Hepatocyte (in vitro differentiated cells): ENCODE data around the gene APBB1. TPM values are rescaled to one million over a fixed set of nuclear protein-coding genes. Genes with fewer than 3 reads are reported as not detected.

Source experiments
- DNase-seq: peaks from one replicate; pipeline ENCODE4 v3.0.0-alpha.2; 2016; ENCODE audit warnings: low spot score
- H2AFZ ChIP-seq: fragments of 200-600 bp; sonication (generic); 2 replicates; pipeline ENCODE4 v1.6.0; 2016; ENCODE audit warnings: antibody characterized with exemption, mild to moderate bottlenecking
- H3K27ac ChIP-seq: fragments of 200-600 bp; sonication (generic); 2 replicates; pipeline ENCODE4 v1.5.1; 2016; ENCODE audit warnings: mild to moderate bottlenecking
- H3K27me3 ChIP-seq: fragments of 200-600 bp; sonication (generic); 2 replicates; pipeline ENCODE4 v1.6.1; 2016
- H3K36me3 ChIP-seq: fragments of 200-600 bp; sonication (generic); replicated peaks from 2 replicates; pipeline ENCODE4 v1.5.1; 2016; ENCODE audit warnings: low read depth; ENCODE audit not compliant: insufficient read depth
- H3K4me1 ChIP-seq: fragments of 200-600 bp; sonication (generic); 2 replicates; pipeline ENCODE4 v1.5.1; 2016; ENCODE audit warnings: mild to moderate bottlenecking, moderate library complexity; ENCODE audit not compliant: insufficient read depth
- H3K4me2 ChIP-seq: fragments of 200-600 bp; sonication (generic); 2 replicates; pipeline ENCODE4 v1.6.0; 2016
- H3K4me3 ChIP-seq: fragments of 200-600 bp; sonication (generic); 2 replicates; pipeline ENCODE4 v1.5.1; 2016; ENCODE audit warnings: mild to moderate bottlenecking
- H3K79me2 ChIP-seq: fragments of 200-600 bp; sonication (generic); 2 replicates; pipeline ENCODE4 v1.6.0; 2017; ENCODE audit warnings: mild to moderate bottlenecking
- H3K9me2 ChIP-seq: fragments of 200-600 bp; sonication (generic); replicated peaks from 2 replicates; pipeline ENCODE4 v1.6.0; 2017; ENCODE audit warnings: mild to moderate bottlenecking; ENCODE audit not compliant: insufficient read depth
- H3K9me3 ChIP-seq: fragments of 200-600 bp; sonication (generic); 2 replicates; pipeline ENCODE4 v1.5.1; 2016; ENCODE audit warnings: low read depth, mild to moderate bottlenecking
- H4K20me1 ChIP-seq: fragments of 200-600 bp; sonication (generic); 2 replicates; pipeline ENCODE4 v1.6.0; 2016; ENCODE audit warnings: mild to moderate bottlenecking; ENCODE audit not compliant: insufficient read depth, poor library complexity, severe bottlenecking
- CTCF ChIP-seq: fragments of 200-600 bp; sonication (generic); IDR thresholded peaks from 2 replicates; pipeline ENCODE4 v1.5.1; 2016; ENCODE audit warnings: antibody characterized with exemption, mild to moderate bottlenecking; ENCODE audit not compliant: poor library complexity
- EZH2 ChIP-seq: fragments of 200-600 bp; sonication (generic); IDR thresholded peaks from 2 replicates; pipeline ENCODE4 v1.6.1; 2016; ENCODE audit warnings: antibody characterized with exemption, mild to moderate bottlenecking, borderline replicate concordance
- EZH2phosphoT487 ChIP-seq: fragments of 200-600 bp; sonication (generic); IDR thresholded peaks from one replicate; pipeline ENCODE4 v1.6.1; 2018; ENCODE audit warnings: antibody characterized with exemption, mild to moderate bottlenecking, low read depth, moderate library complexity; ENCODE audit not compliant: unreplicated experiment, severe bottlenecking
- WGBS: methylation state at CpG from one replicate; pipeline ENCODE4 v1.1.6; 2016; ENCODE audit warnings: low lambda C conversion rate; ENCODE audit errors: missing lambda C conversion rate; 5-methylcytosine and 5-hydroxymethylcytosine counted together
- polyA plus RNA-seq: library from polyadenylated mRNA; unstranded; fragments of >200 nt; fragmentation: Nextera tagmentation; extraction: Ambion mirVana; gene quantifications from 2 replicates; pipeline ENCODE4 v1.2.1, GENCODE V29; 2016
- total RNA-seq: library from RNA; depleted of rRNA; stranded (reverse); fragments of >200 nt; gene quantifications from 2 replicates; pipeline ENCODE4 v1.2.3, GENCODE V29; 2014

The APBB1 gene
- total and polyA plus RNA-seq, 2 experiments from 2014 or later = 33.0 to 41.5 TPM

GRCh38 chr11:6453152-6453551 lies 34.3 kb upstream of the APBB1 start:
- DNase-seq = no peak
- Histone ChIP-seq H3K4me3 (no peak overlapping the region), H3K79me2 (no peaks in the 10 kb centered on the region), H3K9me3 (no peaks in the 10 kb centered on the region), H3K27me3 (no peaks in the 10 kb centered on the region), H2AFZ (no peak overlapping the region), H3K9me2 (no peaks in the 10 kb centered on the region), H4K20me1 (no peaks in the 10 kb centered on the region), H3K27ac (no peak overlapping the region), H3K4me1 (peaks cover 7% of the 10 kb centered on the region), H3K36me3 (no peaks in the 10 kb centered on the region), H3K4me2 (no peak overlapping the region)
- TF ChIP-seq CTCF (no peak), EZH2 (no peak), EZH2phosphoT487 (no peak)
- WGBS = 97% methylated on average over 2 of the region's 2 CpGs

- no peak for DNase-seq
- TF ChIP-seq EZH2 = no peak
- TF ChIP-seq CTCF = no peak
- TF ChIP-seq EZH2phosphoT487 = no peak
- no peaks in the 10 kb centered on the region for H3K9me2 ChIP-seq
- H3K4me2 ChIP-seq = no peak overlapping the region
- WGBS = 94% methylated on average over 3 of the region's 3 CpGs
- H3K4me3 ChIP-seq = no peak overlapping the region
- no peaks in the 10 kb centered on the region for H4K20me1 ChIP-seq
- H3K4me1 ChIP-seq = no peaks in the 10 kb centered on the region
- no peak overlapping the region for H3K27ac ChIP-seq
- no peak overlapping the region for H2AFZ ChIP-seq
- H3K9me3 ChIP-seq = no peaks in the 10 kb centered on the region
- H3K36me3 ChIP-seq = no peaks in the 10 kb centered on the region
- H3K27me3 ChIP-seq = no peaks in the 10 kb centered on the region
- H3K79me2 ChIP-seq = no peaks in the 10 kb centered on the region
Observed at GRCh38 chr11:6452219-6452618, 33.3 kb upstream of the APBB1 start.

GRCh38 chr11:6448574-6448973 lies 29.7 kb upstream of the APBB1 start:
- Histone ChIP-seq H3K9me3 (no peaks in the 10 kb centered on the region), H3K4me2 (no peak overlapping the region), H3K9me2 (no peaks in the 10 kb centered on the region), H2AFZ (no peak overlapping the region), H3K4me1 (no peaks in the 10 kb centered on the region), H3K4me3 (no peak overlapping the region), H3K27me3 (no peaks in the 10 kb centered on the region), H3K79me2 (no peaks in the 10 kb centered on the region), H3K36me3 (no peaks in the 10 kb centered on the region), H4K20me1 (no peaks in the 10 kb centered on the region), H3K27ac (no peak overlapping the region)
- DNase-seq = no peak
- TF ChIP-seq EZH2phosphoT487 = no peak
- no peak for TF ChIP-seq EZH2
- TF ChIP-seq CTCF = no peak
- 100% methylated on average over 2 of the region's 3 CpGs for WGBS
